ENCODE data around the gene NTHL1. TPM values are rescaled to one million over a fixed set of nuclear protein-coding genes. Genes with fewer than 3 reads are reported as not detected.

The NTHL1 gene
- total and polyA plus RNA-seq, 2 donors (not counting 3 experiments of a cell fraction or from before 2014, with no cell fraction given), result 39.8 to 65.8 TPM

DNA sequence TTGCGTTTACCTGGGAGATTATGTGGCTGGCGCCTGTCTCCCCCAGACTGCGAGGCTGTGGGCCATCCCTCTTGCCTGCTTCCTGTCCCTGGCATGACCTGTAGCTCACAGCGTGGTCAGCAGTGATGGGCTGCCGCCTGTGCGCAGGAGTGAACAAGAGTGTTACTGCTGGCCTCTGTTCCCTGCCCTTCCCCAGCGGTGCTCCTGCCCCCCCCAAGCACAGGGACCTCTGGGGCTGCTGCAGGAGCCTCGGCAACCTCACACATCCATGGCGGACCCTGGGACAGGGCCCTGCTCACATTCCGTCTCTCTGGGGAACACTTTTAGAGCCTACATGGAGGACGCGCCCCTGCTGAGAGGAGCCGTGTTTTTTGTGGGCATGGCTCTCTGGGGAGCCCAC is 10.8 kb upstream of the NTHL1 start:
- dilution Hi-C loops (cut with MboI; ENCODE audit: extremely low pct_ligation_motif_present, low sequenced_read_pairs) (no loop called here), intact Hi-C loops (cut with micrococcal nuclease) (no loop called here)
- no peaks in the 10 kb centered on the region for H3K9me3 ChIP-seq (replicated peaks; ENCODE audit: control insufficient read depth, insufficient read depth, low read length)
- H3K4me1 ChIP-seq (ENCODE audit: control insufficient read depth, extremely low read depth, insufficient read depth, low read length), result no peaks in the 10 kb centered on the region
- no peaks in the 10 kb centered on the region for H3K9me1 ChIP-seq (replicated peaks; ENCODE audit: control insufficient read depth, extremely low read depth, insufficient read depth, low read length)
- no peak overlapping the region for H3K27ac ChIP-seq (ENCODE audit: insufficient read depth, low read depth, low read length)
- DNase-seq (ENCODE audit: low read depth, low spot score) (no peak), FAIRE-seq (no peak)
- no peaks in the 10 kb centered on the region for H3K27me3 ChIP-seq (ENCODE audit: control insufficient read depth in 2 of 2, insufficient read depth in 2 of 2, low read length in 2 of 2)
- no peak overlapping the region for H3K9ac ChIP-seq (replicated peaks; ENCODE audit: extremely low read depth, insufficient read depth, low read length)
- H4K20me1 ChIP-seq (replicated peaks; ENCODE audit: control insufficient read depth, extremely low read depth, insufficient read depth, low read length), result no peaks in the 10 kb centered on the region
- H3K4me2 ChIP-seq (ENCODE audit: insufficient read depth, low read length), result no peak overlapping the region
- no peak overlapping the region for H3K4me3 ChIP-seq (replicated peaks in 1 of 3; ENCODE audit: insufficient read depth in 1 of 3, low read depth in 1 of 3, low read length in 3 of 3)
- H2AFZ ChIP-seq (ENCODE audit: low read depth, low read length), result no peak overlapping the region
- ChIA-PET CTCF (interaction anchor here (1.0 kb wide), 1 partner anchor 83 kb away, joined by 3 read pairs; no protein-coding TSS in a partner anchor), POLR2A (no interaction called here)
- no peaks in the 10 kb centered on the region for H3K79me2 ChIP-seq (ENCODE audit: control insufficient read depth, insufficient read depth, low read length)
- TF ChIP-seq JUN (IDR thresholded peaks at IDR 0.05; ENCODE audit: borderline replicate concordance, insufficient read depth, insufficient read length, low read depth), result no peak
- TF ChIP-seq GATA2 (IDR thresholded peaks at IDR 0.05; ENCODE audit: insufficient read depth, insufficient read length, low read depth, low read length), result no peak
- TF ChIP-seq FOS (IDR thresholded peaks at IDR 0.05; ENCODE audit: borderline replicate concordance, insufficient read depth, low read length), result no peak
- BruUV-seq (replicated peaks), result no TSS peak
- peaks cover 2 to 51% of the 10 kb centered on the region in 2 experiments for H3K36me3 ChIP-seq (ENCODE audit: control insufficient read depth in 2 of 2, extremely low read depth in 1 of 2, insufficient read depth in 2 of 2, low read length in 2 of 2)

DNA sequence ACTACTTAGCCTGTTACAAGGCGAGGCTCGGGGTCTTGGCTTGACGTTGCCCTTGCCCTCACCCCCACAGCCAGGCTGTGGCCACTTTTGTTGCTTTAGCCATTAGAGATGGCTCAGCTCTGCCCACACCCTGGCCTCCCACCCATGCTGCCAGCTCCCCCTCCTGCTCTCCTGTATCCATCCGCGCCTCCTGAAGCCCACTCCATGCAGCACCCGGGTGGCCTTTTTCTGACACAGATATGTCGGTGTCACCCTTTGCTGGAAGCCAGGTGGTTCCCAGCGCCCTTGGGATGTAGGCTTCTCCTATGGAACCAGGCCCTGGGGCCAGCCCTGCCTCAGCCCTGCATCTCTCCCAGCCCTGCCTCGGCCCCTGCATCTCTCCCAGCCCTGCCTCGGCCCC is 9.8 kb upstream of the NTHL1 start:
- TF ChIP-seq, protein P1, sequence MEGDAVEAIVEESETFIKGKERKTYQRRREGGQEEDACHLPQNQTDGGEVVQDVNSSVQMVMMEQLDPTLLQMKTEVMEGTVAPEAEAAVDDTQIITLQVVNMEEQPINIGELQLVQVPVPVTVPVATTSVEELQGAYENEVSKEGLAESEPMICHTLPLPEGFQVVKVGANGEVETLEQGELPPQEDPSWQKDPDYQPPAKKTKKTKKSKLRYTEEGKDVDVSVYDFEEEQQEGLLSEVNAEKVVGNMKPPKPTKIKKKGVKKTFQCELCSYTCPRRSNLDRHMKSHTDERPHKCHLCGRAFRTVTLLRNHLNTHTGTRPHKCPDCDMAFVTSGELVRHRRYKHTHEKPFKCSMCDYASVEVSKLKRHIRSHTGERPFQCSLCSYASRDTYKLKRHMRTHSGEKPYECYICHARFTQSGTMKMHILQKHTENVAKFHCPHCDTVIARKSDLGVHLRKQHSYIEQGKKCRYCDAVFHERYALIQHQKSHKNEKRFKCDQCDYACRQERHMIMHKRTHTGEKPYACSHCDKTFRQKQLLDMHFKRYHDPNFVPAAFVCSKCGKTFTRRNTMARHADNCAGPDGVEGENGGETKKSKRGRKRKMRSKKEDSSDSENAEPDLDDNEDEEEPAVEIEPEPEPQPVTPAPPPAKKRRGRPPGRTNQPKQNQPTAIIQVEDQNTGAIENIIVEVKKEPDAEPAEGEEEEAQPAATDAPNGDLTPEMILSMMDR (IDR thresholded peaks at IDR 0.05; ENCODE audit: extremely low read depth in 1 of 2, insufficient read depth in 1 of 2, low read depth in 1 of 2, low read length in 2 of 2), result no peak
- TF ChIP-seq POLR2A (IDR thresholded peaks at IDR 0.05; ENCODE audit: low read depth, low read length), result no peak
- dilution Hi-C loops (cut with MboI; ENCODE audit: extremely low pct_ligation_motif_present, low sequenced_read_pairs) (no loop called here), intact Hi-C loops (cut with micrococcal nuclease) (loop anchor here (2.0 kb wide), 1 partner anchor 35 kb away; no protein-coding TSS in a partner anchor)
- Histone ChIP-seq H3K36me3 (ENCODE audit: control insufficient read depth in 2 of 2, extremely low read depth in 1 of 2, insufficient read depth in 2 of 2, low read length in 2 of 2) (peaks cover 5 to 49% of the 10 kb centered on the region in 2 experiments), H3K4me2 (ENCODE audit: insufficient read depth, low read length) (no peak overlapping the region), H4K20me1 (replicated peaks; ENCODE audit: control insufficient read depth, extremely low read depth, insufficient read depth, low read length) (no peaks in the 10 kb centered on the region), H3K9me3 (replicated peaks; ENCODE audit: control insufficient read depth, insufficient read depth, low read length) (no peaks in the 10 kb centered on the region), H3K4me3 (replicated peaks in 1 of 3; ENCODE audit: insufficient read depth in 1 of 3, low read depth in 1 of 3, low read length in 3 of 3) (no peak overlapping the region), H3K79me2 (ENCODE audit: control insufficient read depth, insufficient read depth, low read length) (no peaks in the 10 kb centered on the region), H2AFZ (ENCODE audit: low read depth, low read length) (no peak overlapping the region), H3K27me3 (ENCODE audit: control insufficient read depth in 2 of 2, insufficient read depth in 2 of 2, low read length in 2 of 2) (no peaks in the 10 kb centered on the region), H3K9ac (replicated peaks; ENCODE audit: extremely low read depth, insufficient read depth, low read length) (no peak overlapping the region), H3K27ac (ENCODE audit: insufficient read depth, low read depth, low read length) (no peak overlapping the region), H3K4me1 (ENCODE audit: control insufficient read depth, extremely low read depth, insufficient read depth, low read length) (no peaks in the 10 kb centered on the region), H3K9me1 (replicated peaks; ENCODE audit: control insufficient read depth, extremely low read depth, insufficient read depth, low read length) (no peaks in the 10 kb centered on the region)
- BruUV-seq (replicated peaks), result no TSS peak
- no peak for DNase-seq (ENCODE audit: low read depth, low spot score)
- CTCF ChIA-PET, result interaction anchor here (1.2 to 3.1 kb wide), 2 partner anchors 10 to 34 kb away, joined by 3 to 93 read pairs; partner anchors contain the start of genes NTHL1 and TSC2
- POLR2A ChIA-PET, result no interaction called here
- FAIRE-seq, result no peak

Measured in endothelial cell of umbilical vein (primary cell).